Activated T-cell treated with anti-CD3 and anti-CD28 coated beads for 1 hour (primary cell): ENCODE measurements around the gene ARL13B.
"Not testable (repeated sequence)": the region's sequence is repeated elsewhere in the genome, so short reads cannot be mapped to it uniquely, and the experiment has no call there.

Experiments
- DNase-seq: peaks from one replicate; pipeline ENCODE4 v3.0.0-alpha.2; 2020; ENCODE audit warnings: low read depth

Gene ARL13B

DNA sequence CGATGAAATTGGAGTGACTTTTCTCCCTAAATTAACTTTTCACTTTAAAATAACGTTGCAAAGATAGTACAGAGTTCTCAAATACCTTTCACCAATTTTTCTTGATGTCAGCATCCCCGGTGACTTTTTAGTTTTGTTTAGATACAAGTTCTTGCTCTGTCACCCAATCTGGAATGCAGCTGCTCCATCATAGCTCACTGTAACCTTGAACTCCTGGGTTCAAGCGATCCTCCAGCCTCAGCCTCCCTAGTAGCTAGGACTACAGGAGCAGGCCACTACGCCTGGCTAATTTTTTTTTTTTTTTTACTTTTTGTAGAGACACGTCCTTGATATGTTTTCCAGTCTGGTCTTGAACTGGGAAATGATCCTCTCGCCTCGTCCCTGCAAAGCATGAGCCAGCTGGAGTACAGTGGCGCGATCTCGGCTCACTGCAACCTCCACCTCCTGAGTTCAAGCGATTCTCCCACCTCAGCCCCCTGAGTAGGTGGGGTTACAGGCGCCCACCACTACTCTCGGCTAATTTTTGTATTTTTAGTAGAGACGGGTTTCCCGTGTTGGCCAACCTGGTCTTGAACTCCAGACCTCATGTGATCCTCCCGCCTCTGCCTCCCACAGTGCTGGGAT, 83.7 kb downstream of the ARL13B start:
- no peak for DNase-seq

- DNase-seq, result no peak
Measured at GRCh38 chr3:94064243-94064860, 84.4 kb downstream of the ARL13B start.

- DNase-seq, result no peak
Measured at GRCh38 chr3:94065122-94065521, 85.2 kb downstream of the ARL13B start.

DNA sequence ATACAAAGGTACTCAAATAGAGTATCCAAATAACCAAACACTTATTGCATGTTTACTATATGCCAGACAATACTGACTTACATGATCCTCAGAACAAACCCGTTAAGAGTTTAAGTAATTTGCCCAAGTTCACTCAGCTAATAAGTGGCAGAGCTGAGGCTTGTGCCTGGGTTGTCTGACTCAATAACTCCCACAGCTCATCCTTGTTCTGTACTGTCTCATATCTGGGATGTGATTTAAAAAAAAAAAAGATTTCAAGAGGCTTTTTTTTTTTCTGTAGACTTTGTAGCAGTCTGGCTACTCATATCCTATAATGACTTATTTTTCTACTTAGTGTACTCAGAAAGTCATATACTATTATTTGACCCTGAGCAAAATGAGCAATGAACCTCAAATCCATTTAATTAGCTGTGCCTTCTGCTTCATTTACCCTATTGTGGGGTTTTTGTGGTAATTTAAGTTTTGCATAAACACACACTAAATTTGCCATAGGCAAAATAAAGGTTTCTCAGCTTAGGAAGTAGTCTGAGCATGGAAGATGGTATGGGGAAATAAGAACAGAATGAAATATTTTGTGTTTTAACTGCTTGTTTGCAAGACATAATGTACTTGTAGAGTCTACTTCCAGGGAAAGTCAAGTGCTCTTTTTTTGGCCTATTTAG, 86.0 kb downstream of the ARL13B start:
- DNase-seq, result no peak

DNA sequence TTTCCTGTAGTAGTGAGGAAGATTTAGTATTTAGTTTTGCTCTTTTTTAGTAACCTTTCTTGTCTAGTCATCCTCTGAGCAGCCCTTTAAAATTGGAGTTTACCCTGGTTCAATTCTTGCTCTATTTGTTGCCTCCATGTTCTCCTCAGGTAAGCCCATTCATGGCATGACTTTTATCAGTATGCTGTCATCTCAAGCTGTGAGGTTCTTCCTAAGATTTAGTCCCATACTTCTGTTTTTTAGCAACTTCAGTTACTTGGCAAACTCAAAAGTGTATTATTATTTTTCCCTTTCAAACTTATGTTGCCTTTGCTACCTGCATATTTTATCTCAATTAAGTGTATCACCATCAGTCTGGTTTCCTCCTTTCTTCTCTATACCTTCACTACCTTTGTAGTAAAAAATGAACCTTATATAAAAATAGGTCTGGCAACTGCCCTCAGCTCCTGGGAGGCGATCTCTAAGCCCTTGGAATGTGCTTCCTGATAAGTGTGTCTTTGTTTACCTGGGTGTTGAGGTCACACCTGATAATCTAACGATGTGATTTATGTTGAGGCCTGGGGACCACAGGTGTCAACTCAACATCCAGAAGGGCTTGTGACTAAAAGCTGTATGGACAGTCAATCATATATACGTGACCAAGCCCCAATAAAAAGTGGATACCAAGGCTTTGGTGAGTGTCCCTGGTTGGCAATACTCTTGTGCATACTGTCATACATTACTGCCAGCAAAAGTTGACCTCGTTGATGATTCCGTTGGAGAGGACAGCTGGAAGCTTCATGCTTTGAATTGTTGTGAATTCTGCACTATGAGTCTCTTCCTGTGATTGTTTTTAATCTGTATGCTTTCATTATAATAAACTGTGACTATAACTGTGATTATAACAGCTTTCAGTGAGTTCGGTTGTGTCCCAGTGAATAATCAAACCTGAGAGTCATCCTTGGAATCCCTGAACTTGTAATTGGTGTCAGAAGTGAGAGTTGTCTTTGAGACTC, 86.8 kb downstream of the ARL13B start:
- DNase-seq, result no peak

DNA sequence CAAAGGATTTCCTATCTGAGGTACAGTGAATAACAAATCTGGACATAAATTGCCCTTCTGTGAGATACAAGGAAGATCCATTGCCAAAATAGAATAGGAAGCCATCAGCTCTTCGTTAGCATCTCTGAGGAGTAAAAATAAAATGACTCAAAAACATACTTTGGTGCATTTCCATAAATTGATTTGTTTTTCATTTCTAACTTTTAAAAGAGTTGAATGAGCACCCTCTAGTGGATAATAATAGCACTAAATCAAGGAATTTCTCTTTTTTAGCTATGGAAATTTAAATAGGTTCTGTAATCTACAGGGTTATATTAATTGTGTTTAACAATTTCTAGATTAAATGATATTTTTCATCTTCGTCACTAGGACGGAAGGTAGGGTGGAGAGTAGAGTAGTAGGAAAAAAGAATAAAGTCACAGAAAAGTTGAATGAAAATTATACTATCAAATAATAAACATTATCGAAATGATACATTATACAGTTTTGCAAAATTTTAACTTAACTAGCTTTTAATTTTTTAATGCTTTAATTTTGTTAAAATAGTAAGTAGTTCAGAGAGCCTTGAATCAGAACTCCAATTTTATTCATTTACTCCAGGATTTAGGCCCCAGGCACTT, 89.3 kb downstream of the ARL13B start:
- no peak for DNase-seq

GRCh38 chr3:94070341-94070911, 90.5 kb downstream of the ARL13B start:
- no peak for DNase-seq

DNA sequence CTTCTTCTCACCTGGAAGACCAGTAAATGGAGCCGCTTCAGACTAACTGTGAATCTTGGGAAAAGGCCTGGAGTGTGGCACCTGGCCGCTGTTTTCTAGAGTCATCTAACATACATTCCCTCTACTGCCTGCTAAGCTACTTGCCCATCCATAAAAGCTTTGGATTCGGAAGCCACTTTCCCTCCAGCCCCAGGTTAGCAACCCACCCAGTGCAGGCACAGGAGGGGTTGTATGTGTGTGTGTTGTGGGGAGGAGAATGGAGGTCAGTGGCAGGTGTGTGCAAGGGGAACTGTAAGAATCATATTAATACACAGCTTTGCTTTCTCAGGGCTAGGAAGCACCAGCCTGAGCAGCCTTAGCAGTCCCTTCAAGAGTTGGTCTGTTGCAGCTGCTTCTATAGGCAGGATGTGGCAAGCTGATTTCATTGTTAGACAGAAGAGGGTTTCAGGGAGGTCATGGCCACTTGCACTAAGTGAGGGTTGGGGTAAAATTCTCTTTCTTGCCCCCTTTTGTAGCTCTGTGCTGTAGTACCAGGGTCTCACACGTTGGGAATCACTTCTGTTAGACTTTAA, 91.8 kb downstream of the ARL13B start:
- DNase-seq, result no peak

DNA sequence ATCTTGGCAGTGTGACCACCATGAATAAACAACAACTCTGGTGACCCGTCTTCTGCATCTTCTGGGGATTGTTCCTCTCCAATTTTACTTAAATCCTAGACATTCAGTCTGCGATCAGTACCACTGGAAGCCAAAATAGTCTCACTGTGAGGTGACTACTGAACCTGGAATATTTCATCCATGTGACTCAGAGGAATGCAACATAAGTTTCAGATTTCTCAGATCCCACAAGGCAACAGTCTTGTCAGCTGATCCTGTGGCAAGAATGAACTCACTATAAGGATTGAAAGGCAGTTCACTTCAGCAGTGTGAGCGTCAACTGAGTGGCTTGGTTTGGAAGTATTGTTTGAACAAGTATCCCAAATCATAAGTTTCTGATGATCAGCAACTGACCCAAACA, 96.1 kb downstream of the ARL13B start:
- no peak for DNase-seq

DNA sequence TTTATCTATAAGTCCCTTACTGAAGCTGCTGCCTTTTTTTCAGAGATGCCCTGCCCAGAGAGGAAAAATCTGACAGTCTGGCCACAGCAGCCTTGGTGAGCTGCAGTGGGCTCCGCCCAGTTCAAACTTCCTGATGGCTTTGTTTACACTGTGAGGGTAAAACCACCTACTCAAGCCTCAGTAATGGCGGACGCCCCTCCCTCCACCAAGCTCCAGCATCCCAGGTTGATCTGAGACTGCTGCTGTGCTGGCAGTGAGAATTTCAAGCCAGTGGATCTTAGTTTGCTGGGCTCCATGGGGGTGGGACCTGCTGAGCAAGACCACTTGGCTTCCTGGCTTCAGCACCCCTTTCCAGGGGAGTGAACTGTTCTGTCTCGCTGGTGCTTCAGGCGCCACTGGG, 100.6 kb downstream of the ARL13B start:
- not testable (repeated sequence) for DNase-seq

DNA sequence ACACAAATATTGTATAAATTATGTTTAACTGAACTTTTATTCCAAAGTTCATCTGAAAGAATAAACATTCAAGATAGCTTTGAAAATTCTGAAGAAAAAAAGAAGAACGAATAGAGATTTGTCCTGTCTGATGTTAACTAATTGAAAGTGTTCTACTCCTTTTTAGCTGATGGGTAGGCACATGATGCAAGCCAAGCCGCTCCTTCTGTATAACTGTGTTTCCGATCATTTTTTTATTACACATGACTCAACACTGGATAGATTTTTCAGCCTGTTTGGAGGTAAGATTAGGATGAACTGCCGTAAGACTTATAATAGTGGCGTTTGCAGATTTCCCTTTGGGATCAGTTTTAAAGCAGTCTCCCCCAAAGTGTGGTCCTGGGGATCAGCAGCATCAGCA, 101.9 kb downstream of the ARL13B start:
- DNase-seq, result no peak

GRCh38 chr3:94082391-94082937, 102.5 kb downstream of the ARL13B start:
- DNase-seq, result no peak

- DNase-seq, result no peak
Measured at GRCh38 chr3:94083261-94083660, 103.3 kb downstream of the ARL13B start.

- DNase-seq, result no peak
Measured at GRCh38 chr3:94089126-94089525, 109.2 kb downstream of the ARL13B start.

DNA sequence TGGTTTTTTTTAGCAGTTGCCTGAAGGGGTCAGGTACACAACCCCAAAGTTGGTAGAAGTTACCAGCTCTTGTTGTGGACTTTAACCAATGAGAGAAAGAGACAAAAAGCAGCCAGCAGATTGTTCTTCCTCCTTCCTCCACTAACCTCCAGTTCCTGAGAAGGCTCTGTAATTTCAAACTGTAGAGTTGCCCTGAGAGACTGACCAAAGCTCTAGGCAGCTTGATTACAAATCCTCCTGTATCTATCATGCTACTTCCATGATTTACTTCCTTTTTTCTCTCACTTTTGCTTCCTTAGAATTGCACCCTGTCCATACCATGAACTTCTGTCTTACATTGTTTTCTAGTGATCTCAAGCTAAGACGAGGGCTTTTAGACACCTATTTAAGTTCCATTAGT, 112.1 kb downstream of the ARL13B start:
- no peak for DNase-seq

- DNase-seq, result no peak
Measured at GRCh38 chr3:94093151-94093550, 113.2 kb downstream of the ARL13B start.

DNA sequence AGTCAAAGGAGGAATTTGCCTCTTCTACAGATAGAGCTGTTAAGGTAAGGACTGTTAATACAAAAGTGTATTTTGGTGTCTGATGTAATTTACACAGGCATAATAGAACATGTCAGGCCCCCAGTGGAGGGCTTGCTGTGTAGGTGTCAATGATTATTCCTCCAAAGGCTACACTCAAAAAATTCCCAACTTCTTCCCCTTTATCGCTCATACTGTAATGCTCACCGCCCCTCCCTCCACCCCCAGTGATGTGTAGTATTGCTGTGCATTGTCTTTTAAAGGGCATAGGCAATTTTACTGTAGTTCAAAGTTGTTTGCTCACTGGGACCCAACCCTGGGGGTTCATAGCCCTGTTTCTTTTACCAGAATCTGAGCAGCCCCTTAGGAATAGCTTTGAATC, 115.2 kb downstream of the ARL13B start:
- DNase-seq, result no peak

DNA sequence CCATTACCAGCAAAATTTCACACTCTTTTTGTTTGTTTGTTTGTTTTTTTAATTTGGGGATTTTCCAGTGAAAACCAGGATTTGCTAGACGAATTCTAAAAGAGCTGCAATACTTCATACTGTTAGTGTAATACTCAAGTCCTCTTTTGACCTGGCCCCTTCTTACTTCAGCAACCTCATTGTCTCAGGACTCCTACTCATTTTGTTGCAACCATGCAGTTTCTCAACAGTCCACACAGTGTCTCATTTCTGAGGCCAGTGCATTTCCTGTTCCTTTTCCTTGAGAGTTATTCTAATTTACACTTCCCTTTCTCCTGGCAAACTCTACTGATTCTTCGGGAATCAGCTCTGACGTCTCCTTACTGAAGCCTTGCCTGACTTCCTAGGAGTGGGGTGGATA, 118.5 kb downstream of the ARL13B start:
- DNase-seq, result no peak

DNA sequence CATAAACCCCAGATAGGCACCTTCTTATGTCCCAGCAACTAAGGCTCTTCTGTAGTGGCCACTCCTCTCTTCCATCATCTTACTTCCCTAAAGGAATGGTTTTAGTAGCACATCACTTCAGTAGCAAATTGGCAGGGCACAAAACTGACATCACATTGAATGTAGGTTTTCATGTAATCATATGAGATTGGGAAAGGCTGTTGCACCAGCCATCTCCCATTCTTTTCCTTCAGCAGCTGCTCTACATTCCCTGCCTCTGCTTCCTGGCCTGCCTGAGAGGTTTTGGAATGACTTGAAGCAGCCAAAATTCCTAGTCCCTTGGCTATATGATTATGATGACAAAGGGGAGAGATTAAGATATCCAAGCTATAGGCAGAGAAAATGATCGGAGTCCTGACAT, 119.4 kb downstream of the ARL13B start:
- no peak for DNase-seq

DNA sequence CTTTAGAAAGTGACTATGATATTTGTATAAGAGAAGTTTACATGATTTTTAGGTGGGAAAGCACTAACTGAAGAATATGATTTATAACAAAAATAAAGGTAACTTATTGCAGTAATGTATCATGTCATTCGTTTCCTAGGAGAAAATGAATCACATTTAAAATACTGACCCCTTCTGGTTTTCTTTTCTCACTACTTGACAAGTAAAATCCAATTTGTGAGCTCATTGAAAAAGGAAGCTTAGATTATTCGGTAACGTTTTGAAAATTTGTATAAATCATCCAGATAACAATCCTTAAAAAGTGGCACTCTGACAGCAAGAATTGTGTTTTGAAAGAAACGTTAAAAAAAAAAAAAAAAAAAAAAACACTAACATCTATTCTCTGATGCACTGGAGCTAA, 121.9 kb downstream of the ARL13B start:
- no peak for DNase-seq
